NB4 (cell line): ENCODE measurements around the gene CASP8AP2.

ENCODE experiments used
- POLR2A ChIP-seq: IDR thresholded peaks from 2 replicates; pipeline ENCODE4 v1.6.1; 2011; ENCODE audit warnings: mild to moderate bottlenecking; ENCODE audit not compliant: insufficient read length; ENCODE audit errors: extremely low read depth
- TF ChIP-seq, protein P1 (sequence below): IDR thresholded peaks from one replicate; pipeline ENCODE4 v1.5.1; 2012; ENCODE audit warnings: low read depth, low read length

DNA sequence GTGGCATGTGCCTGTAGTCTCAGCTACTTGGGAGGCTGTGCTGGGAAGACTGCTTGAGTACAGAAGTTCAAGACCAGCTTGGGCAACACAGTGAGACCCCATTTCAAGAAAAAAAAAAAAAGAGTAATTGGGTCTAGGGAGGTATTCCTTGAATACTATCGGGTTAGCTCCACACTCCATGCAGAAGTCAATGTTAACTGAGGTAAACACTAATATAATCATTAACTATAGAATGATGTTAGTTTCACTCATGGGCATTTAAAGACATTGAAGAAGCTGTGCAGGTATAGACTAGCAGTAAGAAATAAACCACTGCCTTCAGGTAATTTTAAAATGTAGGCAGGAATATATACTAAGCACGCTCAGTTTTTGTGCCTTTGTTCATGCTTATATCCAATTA lies 42.7 kb upstream of the CASP8AP2 start:
- TF ChIP-seq, protein P1, sequence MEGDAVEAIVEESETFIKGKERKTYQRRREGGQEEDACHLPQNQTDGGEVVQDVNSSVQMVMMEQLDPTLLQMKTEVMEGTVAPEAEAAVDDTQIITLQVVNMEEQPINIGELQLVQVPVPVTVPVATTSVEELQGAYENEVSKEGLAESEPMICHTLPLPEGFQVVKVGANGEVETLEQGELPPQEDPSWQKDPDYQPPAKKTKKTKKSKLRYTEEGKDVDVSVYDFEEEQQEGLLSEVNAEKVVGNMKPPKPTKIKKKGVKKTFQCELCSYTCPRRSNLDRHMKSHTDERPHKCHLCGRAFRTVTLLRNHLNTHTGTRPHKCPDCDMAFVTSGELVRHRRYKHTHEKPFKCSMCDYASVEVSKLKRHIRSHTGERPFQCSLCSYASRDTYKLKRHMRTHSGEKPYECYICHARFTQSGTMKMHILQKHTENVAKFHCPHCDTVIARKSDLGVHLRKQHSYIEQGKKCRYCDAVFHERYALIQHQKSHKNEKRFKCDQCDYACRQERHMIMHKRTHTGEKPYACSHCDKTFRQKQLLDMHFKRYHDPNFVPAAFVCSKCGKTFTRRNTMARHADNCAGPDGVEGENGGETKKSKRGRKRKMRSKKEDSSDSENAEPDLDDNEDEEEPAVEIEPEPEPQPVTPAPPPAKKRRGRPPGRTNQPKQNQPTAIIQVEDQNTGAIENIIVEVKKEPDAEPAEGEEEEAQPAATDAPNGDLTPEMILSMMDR: no peak
- no peak for TF ChIP-seq POLR2A
